Cardiac muscle cell (in vitro differentiated cells and primary cell): Measurements from ENCODE around the gene COLGALT1. TPM values are rescaled to one million over a fixed set of nuclear protein-coding genes. Genes with fewer than 3 reads are reported as not detected.
"Not testable (repeated sequence)": the region's sequence is repeated elsewhere in the genome, so short reads cannot be mapped to it uniquely, and the experiment has no call there.

ENCODE experiments used
- DNase-seq, 2 donors: peaks; one replicate each; pipeline versions ENCODE4 v3.0.0 to v3.0.0-alpha.2; 2010 to 2017; ENCODE audit warnings: low read depth in 1 of 2, low spot score in 1 of 2
- H3K27ac ChIP-seq: fragments of 200-600 bp; sonication (generic); 2 replicates; pipeline ENCODE4 v1.5.1; 2016
- H3K27me3 ChIP-seq: fragments of 200-600 bp; sonication (generic); 2 replicates; pipeline ENCODE4 v1.6.0; 2016; ENCODE audit warnings: control low read depth
- H3K36me3 ChIP-seq: fragments of 200-600 bp; sonication (generic); 2 replicates; pipeline ENCODE4 v1.5.1; 2016; ENCODE audit warnings: control low read depth
- H3K4me1 ChIP-seq: fragments of 200-600 bp; sonication (generic); 2 replicates; pipeline ENCODE4 v1.8.1; 2017; ENCODE audit warnings: low read depth, mild to moderate bottlenecking, mixed run types
- H3K4me3 ChIP-seq: fragments of 200-600 bp; sonication (generic); 2 replicates; pipeline ENCODE4 v1.5.1; 2016; ENCODE audit warnings: mild to moderate bottlenecking
- H3K9me3 ChIP-seq: fragments of 200-600 bp; sonication (generic); 2 replicates; pipeline ENCODE4 v1.5.1; 2017; ENCODE audit warnings: low read depth, mild to moderate bottlenecking, control low read depth
- polyA plus RNA-seq: library from polyadenylated mRNA; unstranded; fragments of >200 nt; fragmentation: Nextera tagmentation; extraction: Ambion mirVana; gene quantifications from 2 replicates; pipeline ENCODE4 v1.2.1, GENCODE V29; 2016
- total RNA-seq: library from RNA; depleted of rRNA; stranded (reverse); fragments of >200 nt; gene quantifications from 2 replicates; pipeline ENCODE4 v1.2.3, GENCODE V29; 2016
- TF ChIP-seq, protein P1 (sequence below): IDR thresholded peaks from 2 replicates; pipeline ENCODE4 v1.5.1; 2012; ENCODE audit warnings: low read depth, mild to moderate bottlenecking, low read length

Gene COLGALT1
- total and polyA plus RNA-seq, 2 experiments from 2014 or later = 41.1 to 93.5 TPM

DNA sequence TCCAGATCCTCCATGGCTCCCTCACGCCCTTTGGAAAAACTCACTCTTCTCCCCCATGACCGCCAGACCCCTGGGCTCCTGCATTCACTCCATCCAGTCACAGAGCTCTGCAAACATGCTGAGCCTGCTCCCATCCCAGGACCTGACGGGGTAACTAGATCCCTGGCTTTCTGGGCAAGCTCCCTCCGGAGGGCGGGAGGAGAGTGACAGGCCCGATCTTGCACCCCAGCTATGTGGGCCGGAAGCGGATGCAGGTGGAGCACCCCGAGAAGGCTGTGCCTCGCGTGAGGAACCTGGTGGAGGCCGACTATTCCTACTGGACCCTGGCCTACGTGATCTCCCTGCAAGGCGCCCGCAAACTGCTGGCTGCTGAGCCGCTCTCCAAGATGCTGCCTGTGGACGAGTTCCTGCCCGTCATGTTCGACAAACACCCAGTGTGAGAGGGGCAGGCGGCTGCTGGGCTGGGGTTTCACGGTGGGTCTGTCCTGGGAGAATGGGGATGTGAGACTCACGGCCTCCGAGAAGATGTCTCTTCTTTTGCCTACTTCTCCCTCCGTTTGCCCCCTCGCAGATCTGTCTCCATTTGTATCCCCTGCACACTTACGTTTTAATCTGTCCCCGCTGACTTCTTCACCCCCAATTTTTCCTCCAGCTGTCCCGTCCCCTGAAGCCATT is 25.2 kb downstream of the COLGALT1 start:
- Histone ChIP-seq H3K9me3 (no peaks in the 10 kb centered on the region), H3K36me3 (peaks cover 2% of the 10 kb centered on the region), H3K4me3 (no peak overlapping the region), H3K27ac (no peak overlapping the region), H3K4me1 (no peaks in the 10 kb centered on the region), H3K27me3 (no peaks in the 10 kb centered on the region)
- TF ChIP-seq, protein P1, sequence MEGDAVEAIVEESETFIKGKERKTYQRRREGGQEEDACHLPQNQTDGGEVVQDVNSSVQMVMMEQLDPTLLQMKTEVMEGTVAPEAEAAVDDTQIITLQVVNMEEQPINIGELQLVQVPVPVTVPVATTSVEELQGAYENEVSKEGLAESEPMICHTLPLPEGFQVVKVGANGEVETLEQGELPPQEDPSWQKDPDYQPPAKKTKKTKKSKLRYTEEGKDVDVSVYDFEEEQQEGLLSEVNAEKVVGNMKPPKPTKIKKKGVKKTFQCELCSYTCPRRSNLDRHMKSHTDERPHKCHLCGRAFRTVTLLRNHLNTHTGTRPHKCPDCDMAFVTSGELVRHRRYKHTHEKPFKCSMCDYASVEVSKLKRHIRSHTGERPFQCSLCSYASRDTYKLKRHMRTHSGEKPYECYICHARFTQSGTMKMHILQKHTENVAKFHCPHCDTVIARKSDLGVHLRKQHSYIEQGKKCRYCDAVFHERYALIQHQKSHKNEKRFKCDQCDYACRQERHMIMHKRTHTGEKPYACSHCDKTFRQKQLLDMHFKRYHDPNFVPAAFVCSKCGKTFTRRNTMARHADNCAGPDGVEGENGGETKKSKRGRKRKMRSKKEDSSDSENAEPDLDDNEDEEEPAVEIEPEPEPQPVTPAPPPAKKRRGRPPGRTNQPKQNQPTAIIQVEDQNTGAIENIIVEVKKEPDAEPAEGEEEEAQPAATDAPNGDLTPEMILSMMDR = no peak
- no peak for DNase-seq

DNA sequence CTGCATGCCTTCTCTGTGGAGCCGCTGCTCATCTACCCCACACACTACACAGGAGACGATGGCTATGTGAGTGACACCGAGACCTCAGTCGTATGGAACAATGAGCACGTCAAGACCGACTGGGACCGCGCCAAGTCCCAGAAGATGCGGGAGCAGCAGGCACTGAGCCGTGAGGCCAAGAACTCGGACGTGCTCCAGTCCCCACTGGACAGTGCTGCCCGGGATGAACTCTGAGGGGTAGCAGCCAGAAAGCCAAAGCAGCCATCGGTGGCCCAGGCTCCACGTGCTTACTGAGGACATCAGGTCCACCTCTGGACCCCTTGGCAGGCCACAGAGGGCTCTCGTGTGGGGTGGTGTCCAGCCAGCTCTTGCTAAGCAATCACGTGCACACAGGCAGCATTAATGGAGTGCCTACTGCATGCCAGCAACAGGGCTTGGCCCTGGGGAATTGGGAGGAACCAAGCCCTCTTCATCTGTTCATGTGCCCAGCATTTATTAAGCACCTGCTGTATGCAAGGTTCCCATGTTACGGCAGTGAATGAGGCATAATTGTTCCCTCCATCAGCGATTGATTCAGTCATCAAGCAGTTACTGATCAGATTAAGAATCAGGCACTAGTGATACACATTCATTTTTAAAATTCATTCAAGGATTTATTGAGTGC is 25.9 kb downstream of the COLGALT1 start:
- Histone ChIP-seq H3K27me3 (no peaks in the 10 kb centered on the region), H3K4me3 (no peak overlapping the region), H3K9me3 (no peaks in the 10 kb centered on the region), H3K27ac (no peak overlapping the region), H3K4me1 (no peaks in the 10 kb centered on the region), H3K36me3 (peaks cover 2% of the 10 kb centered on the region)
- TF ChIP-seq, protein P1 = no peak
- no peak for DNase-seq

DNA sequence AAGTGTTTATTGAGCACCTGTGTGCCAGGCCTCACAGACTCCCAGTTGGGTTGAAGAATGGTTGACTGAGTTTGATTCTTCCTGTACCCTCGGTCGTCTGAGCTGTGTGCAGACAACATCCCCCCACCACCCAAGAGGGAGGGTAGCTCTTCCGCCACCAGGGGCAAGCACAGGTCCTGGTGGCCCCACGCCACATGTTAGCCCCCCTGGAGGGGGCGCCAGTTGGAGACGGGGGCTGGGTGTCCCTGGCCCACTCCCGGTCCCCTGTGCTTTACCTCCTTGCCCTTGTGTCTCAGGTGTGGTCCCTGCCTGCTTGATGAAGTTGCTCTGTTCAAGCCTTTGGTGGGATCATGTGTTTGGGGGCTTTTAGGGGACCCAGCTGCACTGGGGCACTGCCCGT is 27.2 kb downstream of the COLGALT1 start:
- peaks cover 2% of the 10 kb centered on the region for H3K36me3 ChIP-seq
- H3K9me3 ChIP-seq = no peaks in the 10 kb centered on the region
- H3K4me3 ChIP-seq = no peak overlapping the region
- no peaks in the 10 kb centered on the region for H3K4me1 ChIP-seq
- no peaks in the 10 kb centered on the region for H3K27me3 ChIP-seq
- DNase-seq = no peak
- TF ChIP-seq, protein P1 = no peak
- no peak overlapping the region for H3K27ac ChIP-seq

DNA sequence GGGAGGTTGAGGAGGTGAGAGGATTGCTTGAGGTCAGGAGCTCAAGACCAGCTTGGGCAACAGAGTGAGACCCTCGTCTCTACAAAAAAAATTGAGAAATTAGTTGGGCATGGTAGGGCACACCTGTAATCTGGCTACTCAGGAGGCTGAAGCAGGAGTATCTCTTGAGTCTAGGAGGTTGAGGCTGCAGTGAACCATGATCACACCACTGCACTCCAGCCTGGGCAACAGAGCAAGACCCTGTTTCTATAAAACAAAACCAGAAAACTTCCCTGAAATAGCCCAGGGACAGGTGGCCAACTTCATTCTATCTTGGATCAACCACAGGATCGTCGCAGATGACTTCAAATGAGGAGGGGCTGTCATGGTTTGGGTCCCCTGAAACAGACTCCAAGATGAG is 28.7 kb downstream of the COLGALT1 start:
- Histone ChIP-seq H3K9me3 (no peaks in the 10 kb centered on the region), H3K27me3 (no peaks in the 10 kb centered on the region), H3K36me3 (peaks cover 2% of the 10 kb centered on the region), H3K4me1 (no peaks in the 10 kb centered on the region), H3K27ac (no peak overlapping the region), H3K4me3 (no peak overlapping the region)
- no peak for DNase-seq
- TF ChIP-seq, protein P1 = no peak

DNA sequence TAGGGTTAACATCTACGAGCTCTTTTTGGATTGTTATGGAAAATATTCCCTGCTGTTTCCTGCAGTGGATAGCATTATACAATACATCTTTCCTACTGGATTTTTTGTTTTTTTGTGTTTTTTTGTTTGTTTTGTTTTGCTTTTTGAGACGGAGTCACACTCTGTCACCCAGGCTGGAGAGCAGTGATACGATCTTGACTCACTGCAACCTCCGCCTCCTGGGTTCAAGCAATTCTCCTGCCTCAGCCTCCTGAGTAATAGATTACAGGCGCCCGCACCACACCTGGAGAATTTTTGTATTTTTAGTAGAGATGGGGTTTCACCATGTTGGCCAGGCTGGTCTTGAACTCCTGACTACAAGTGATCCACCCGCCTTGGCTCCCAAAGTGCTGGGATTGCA is 29.9 kb downstream of the COLGALT1 start:
- not testable (repeated sequence) for H3K27me3 ChIP-seq, H3K9me3 ChIP-seq, H3K4me3 ChIP-seq, DNase-seq, H3K27ac ChIP-seq, H3K36me3 ChIP-seq, H3K4me1 ChIP-seq

DNA sequence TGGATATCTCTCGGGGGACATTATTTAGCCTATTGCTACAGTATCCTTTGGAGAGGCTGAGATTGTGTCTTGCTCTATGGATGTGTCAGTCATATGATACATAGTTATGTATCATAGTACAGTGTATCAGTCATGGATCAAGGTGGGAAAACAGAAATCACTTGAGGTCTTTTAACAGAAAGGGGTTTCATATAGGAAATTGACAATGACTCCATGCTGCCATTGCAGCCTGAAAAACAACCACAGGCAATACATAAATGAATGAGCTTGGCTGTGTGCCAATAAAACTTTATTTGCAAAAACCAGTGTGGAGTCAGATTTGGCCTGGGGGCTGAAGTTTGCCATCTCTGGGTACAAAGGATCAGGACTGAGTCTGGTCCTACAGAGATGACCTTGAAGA is 35.4 kb downstream of the COLGALT1 start:
- DNase-seq = no peak
- H3K27ac ChIP-seq = no peak overlapping the region
- TF ChIP-seq, protein P1 = no peak
- no peaks in the 10 kb centered on the region for H3K9me3 ChIP-seq
- no peak overlapping the region for H3K4me3 ChIP-seq
- no peaks in the 10 kb centered on the region for H3K4me1 ChIP-seq
- no peaks in the 10 kb centered on the region for H3K36me3 ChIP-seq
- no peaks in the 10 kb centered on the region for H3K27me3 ChIP-seq

DNA sequence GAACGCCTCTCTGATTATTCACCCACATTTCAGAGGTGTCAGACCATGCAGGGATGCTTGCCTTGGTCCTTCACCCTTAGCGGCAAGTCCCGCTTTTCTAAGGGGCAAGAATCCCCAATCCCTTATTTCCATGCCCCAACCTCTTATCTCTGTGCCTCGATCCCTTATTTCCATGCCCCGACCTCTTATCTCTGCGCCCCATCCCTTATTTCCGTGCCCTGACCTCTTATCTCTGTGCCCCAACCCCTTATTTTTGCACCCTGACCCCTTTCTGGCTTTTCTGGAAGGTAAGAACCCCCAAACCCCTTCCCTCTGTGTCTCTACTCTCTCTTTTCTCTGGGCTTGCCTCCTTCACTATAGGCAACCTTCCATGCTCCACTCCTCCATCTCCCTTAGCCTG is 38.8 kb downstream of the COLGALT1 start:
- H3K27ac ChIP-seq, H3K4me1 ChIP-seq, H3K4me3 ChIP-seq, H3K36me3 ChIP-seq, H3K9me3 ChIP-seq, DNase-seq, H3K27me3 ChIP-seq: not testable (repeated sequence)

DNA sequence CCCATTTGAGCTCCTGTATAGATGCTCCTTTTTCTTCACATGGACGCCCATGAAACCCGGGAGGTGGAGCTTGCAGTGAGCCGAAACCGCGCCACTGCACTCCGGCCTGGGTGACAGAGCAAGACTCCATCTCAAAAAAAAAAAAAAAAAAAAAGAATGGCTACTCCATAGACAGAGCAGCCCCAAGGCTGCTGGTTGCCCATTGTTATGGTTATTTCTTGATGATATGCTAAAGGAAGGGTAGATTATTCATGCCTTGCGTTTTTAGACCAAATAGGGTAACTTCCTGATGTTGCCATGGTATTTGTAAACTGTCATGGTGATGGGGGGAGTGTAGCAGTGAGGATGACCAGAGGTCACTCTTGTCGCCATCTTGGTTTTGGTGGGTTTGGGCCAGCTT is 42.6 kb downstream of the COLGALT1 start:
- not testable (repeated sequence) for DNase-seq, H3K27ac ChIP-seq, H3K27me3 ChIP-seq, H3K9me3 ChIP-seq, H3K4me1 ChIP-seq, H3K4me3 ChIP-seq, H3K36me3 ChIP-seq
